ENCODE data around the gene NINJ1.

GRCh38 chr9:93107825-93108161 lies 26.3 kb downstream of the NINJ1 start:
- TF ChIP-seq RXRA (IDR thresholded peaks at IDR 0.05; ENCODE audit: insufficient read depth, low read depth, low read length) (no peak), SIN3A (conservative IDR thresholded peaks at IDR 0.05 in 1 of 2, IDR thresholded peaks at IDR 0.05 in 1 of 2; ENCODE audit: low read depth in 1 of 2, low read length in 2 of 2) (no peak)

All from H1 (cell line).